ENCODE measurements around the gene CASQ2.

Gene CASQ2

DNA sequence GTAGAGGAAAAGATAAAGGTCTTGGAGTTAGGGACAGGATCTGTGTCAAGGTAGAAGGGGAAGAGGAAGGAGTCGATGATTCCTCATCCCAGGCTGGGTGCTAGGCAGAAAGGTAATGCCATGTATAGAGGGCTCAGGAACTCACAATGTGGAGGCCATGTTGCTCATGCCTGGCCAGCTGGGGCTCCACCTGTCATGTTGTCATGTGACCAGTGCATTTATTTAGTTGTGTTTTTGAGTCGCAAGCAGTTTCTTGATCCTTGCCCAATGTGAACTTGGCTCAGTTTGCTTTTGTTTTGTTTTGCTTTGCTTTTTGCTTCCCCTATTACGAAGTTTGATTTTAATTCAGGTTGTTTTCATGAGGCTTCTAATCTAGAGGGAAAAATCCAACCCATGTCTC, 5.7 kb downstream of the CASQ2 start:
- TF ChIP-seq ZNF274 (IDR thresholded peaks at IDR 0.05; ENCODE audit: low read depth, low read length), result no peak
- H3K4me3 ChIP-seq (ENCODE audit: low read length), result no peak overlapping the region

DNA sequence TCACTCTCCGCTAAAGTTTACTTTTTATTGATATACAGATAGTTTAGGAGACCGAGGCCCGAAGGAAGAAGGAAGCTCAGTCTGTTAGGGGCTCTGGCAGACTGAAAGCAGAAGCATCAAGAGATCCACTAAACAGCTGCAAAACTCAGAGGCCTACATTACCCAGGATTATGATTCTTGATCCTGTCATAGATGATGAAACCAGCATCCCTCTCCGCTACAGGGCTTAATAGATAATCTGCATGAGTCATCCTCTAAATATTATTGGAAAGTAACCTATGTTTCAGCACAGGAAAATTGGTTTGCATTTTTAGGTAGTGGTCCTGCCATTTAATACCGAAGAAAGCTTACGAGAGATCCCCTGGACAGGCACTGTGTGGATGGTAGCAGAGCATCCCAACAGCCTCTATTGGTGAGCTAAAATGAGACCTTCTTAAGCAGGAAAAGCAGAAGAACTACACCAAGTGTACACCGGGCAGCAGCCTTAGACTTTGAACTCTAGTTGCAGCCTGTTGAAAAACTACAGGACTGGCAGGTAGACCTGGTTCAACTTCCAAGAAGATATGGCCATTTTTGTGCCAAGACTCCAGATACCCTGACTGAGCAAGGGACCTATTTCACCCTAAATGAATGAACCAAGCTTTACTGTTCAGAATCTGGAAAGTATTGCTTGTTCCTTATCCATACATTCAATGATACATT, 6.8 kb downstream of the CASQ2 start:
- H3K4me3 ChIP-seq (ENCODE audit: low read length), result no peak overlapping the region
- no peak for TF ChIP-seq ZNF274 (IDR thresholded peaks at IDR 0.05; ENCODE audit: low read depth, low read length)

GRCh38 chr1:115757856-115758255, 10.7 kb downstream of the CASQ2 start:
- no peak overlapping the region for H3K4me3 ChIP-seq (ENCODE audit: low read length)
- no peak for TF ChIP-seq ZNF274 (IDR thresholded peaks at IDR 0.05; ENCODE audit: low read depth, low read length)

GRCh38 chr1:115757326-115757725, 11.2 kb downstream of the CASQ2 start:
- TF ChIP-seq ZNF274 (IDR thresholded peaks at IDR 0.05; ENCODE audit: low read depth, low read length), result no peak
- H3K4me3 ChIP-seq (ENCODE audit: low read length), result no peak overlapping the region

DNA sequence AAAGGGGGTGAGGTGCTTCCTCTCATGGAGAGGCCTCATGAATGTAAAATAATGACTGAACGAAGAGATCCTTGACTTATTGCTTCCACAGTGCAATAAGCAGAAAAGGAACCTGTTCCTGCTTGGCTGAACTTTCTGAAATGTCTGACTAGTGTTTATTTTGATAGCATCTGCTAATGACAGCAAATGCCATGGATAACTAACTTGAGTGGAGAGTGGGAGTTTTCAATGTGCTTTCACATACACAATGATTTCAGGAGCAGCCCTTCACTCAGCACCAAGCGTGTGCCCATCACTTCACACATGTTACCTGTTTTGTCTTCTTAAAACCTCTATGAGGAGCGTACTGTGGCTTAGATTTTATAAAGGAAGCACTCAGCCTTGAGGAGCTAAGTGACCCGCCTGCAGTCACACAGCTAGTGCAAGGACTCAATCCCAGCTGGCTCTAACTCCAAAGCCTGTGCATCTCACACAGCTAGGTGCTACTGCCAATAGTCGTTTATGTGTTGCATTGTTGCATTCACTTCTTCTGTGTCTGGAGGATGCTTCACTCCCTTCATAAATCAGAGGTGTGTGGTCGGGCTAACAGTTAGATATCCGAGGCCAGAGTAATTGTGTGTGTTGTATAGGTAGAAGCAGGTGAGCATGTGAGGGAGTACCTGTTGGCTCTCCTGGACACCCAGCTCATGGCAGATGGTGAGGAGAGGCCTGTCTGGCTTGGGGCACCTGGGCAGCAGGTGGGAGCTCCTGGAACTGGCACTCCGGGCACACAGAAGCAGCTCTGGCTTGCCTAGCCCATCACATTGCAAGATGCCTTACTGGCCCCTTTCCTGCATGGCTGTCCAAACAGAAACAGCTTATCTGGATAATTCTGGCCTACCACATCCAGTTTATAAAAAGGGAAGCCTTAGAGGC, 12.8 kb downstream of the CASQ2 start:
- no peak overlapping the region for H3K4me3 ChIP-seq (ENCODE audit: low read length)
- no peak for TF ChIP-seq ZNF274 (IDR thresholded peaks at IDR 0.05; ENCODE audit: low read depth, low read length)

DNA sequence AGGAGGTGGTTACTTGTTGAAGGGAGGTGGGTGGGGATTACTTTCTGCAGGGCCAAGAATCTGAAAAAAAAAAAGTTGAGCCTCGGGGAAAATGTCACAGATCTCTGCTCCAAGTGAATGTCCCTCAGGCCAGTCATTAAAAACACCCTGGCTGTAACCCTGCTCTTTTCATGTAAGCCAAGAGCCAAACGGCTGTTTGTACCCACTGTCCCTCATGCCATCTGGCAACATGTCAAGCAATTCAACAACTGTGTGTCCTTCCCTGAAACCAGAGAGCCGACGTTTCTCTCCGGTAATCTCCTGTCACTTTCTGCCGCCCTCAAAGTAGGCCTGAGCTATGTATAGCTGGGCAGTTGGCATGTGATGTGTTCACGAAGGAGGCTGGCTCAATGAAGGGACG, 14.7 kb downstream of the CASQ2 start:
- no peak overlapping the region for H3K4me3 ChIP-seq (ENCODE audit: low read length)
- no peak for TF ChIP-seq ZNF274 (IDR thresholded peaks at IDR 0.05; ENCODE audit: low read depth, low read length)

DNA sequence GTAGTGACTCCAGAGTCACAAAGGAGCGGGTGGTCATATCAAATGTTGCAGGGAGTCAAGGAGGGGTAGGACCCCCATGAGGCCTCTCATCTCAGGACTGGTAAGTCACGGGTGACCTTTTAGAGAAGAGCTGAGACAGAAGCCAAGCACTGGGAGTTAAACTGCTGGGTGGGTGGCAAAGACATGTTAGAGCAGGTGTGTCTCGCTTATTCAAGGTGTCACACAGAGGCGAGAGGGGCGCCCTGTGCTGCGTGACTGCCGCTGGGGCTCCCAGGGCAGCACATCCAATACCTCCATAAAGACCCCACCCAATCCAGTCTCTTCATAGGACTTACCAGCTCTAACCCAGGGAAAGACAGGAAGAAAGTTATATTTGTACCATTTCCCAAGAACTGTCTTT, 15.2 kb downstream of the CASQ2 start:
- TF ChIP-seq ZNF274 (IDR thresholded peaks at IDR 0.05; ENCODE audit: low read depth, low read length), result no peak
- no peak overlapping the region for H3K4me3 ChIP-seq (ENCODE audit: low read length)

DNA sequence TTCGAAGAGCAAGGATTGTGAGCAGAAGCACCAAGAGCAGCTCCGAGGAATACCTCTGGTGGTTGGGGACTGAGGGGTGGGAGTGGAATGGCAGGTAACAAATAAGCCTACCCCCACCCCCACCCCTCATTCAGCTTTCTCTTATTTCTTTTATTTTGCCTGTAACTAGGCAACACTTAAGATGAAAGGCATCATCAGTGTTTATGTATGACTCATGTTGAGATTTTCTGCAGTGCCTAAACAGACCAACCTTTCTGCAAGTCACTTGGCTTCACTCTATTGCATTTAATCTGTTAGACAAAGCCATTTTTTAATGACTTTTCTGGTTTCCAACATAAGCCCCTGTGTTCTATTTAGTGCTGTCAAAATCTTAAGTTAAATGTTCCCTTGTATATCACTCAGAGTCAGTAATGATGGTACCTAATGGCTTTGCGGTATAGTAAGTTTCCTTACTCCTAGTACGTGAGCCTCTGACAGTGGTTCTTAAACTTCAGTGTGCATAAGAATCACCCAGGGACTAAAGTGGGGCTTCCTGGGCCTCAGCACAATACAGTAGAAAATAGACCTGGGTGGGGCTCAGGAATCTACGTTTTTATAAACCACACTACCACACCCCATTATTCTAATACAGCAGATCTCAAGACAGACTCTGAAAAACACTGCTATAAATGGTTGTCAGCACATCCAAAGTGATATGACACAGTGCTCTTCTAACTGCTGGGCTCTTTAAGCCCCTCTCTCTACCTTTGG, 19.9 kb downstream of the CASQ2 start:
- H3K4me3 ChIP-seq (ENCODE audit: low read length), result no peak overlapping the region
- no peak for TF ChIP-seq ZNF274 (IDR thresholded peaks at IDR 0.05; ENCODE audit: low read depth, low read length)

- no peak overlapping the region for H3K4me3 ChIP-seq (ENCODE audit: low read length)
- no peak for TF ChIP-seq ZNF274 (IDR thresholded peaks at IDR 0.05; ENCODE audit: low read depth, low read length)
Measured at GRCh38 chr1:115746021-115746690, 22.4 kb downstream of the CASQ2 start.

DNA sequence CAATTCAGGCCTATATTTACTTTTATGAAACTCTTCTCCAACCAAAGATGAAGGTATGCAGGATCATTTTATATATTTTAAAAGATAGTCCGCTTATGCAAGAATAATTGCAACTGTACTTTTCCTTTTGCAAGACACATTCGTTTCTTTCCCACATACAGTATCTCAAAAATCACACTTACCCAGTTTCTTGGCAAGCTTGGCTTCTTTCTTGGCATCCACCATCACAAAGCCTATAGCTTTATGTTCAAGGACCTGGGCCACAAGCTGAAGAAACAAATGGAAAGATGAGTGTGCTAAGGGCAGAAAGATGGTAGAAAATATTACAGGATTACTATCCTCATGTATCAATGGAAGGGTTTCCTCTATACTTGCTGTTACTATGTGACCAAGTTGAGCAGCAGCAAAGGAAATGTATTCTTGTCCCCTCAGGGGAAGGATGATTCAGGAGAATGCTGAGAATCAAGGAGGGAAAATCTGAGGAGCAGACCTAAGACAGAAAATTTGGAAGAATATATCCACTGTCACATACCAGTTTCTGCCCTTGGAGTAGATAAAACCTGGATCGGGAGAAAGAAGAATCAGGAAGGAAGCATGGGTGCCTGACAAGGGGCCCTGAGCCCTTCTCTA, 23.8 kb downstream of the CASQ2 start:
- TF ChIP-seq ZNF274 (IDR thresholded peaks at IDR 0.05; ENCODE audit: low read depth, low read length), result no peak
- no peak overlapping the region for H3K4me3 ChIP-seq (ENCODE audit: low read length)

GRCh38 chr1:115740811-115741210, 27.7 kb downstream of the CASQ2 start:
- no peak for TF ChIP-seq ZNF274 (IDR thresholded peaks at IDR 0.05; ENCODE audit: low read depth, low read length)
- no peak overlapping the region for H3K4me3 ChIP-seq (ENCODE audit: low read length)

DNA sequence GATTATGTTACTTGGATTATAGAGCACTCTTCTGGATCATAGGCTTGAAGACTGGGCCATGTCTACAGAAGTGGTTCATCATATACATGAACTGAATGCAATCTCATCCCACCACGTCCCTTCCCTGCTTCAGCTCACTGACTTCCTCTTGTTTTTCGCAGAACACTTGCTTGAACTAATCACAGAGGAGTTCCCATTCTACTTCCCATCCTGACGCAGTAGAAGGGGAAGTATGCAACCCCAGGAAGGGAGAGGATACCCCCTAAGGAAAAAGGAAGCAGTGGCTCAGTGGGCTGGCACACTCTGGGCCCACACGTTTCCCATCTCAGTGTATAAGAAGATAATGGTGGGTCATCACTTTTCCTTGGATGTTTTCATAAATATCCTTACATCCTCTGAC, 36.2 kb downstream of the CASQ2 start:
- TF ChIP-seq ZNF274 (IDR thresholded peaks at IDR 0.05; ENCODE audit: low read depth, low read length), result no peak
- no peak overlapping the region for H3K4me3 ChIP-seq (ENCODE audit: low read length)

DNA sequence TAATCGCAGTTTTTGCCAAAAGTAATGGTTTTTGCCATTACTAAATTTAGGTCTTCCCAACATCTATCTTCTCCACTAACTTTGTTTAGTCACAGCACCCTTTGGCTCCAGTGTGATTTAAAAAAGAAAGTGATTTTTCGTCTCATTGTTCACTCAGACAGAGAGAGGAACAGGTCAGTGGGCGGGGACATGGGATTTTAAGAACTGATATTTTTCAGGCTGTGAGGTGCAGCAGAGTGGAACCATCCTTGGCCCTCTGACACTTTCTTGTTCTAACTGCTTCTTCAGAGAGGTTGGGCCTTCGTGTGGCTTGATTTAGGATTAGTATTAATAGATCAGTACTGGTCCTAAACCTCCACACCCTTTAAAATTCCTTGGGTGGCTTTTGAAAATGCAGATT, 38.8 kb downstream of the CASQ2 start:
- no peak for TF ChIP-seq ZNF274 (IDR thresholded peaks at IDR 0.05; ENCODE audit: low read depth, low read length)
- H3K4me3 ChIP-seq (ENCODE audit: low read length), result no peak overlapping the region

- no peak for TF ChIP-seq ZNF274 (IDR thresholded peaks at IDR 0.05; ENCODE audit: low read depth, low read length)
- H3K4me3 ChIP-seq (ENCODE audit: low read length), result no peak overlapping the region
Measured at GRCh38 chr1:115728341-115728740, 40.2 kb downstream of the CASQ2 start.

Data from GM08714 (cell line).